ENCODE results near the gene MRPL55. TPM values are rescaled to one million over a fixed set of nuclear protein-coding genes. Genes with fewer than 3 reads are reported as not detected.

Gene MRPL55
- total RNA-seq, 1 experiment from 2014 or later, result 57.1 TPM

GRCh38 chr1:228059634-228060457 lies 49.3 kb downstream of the MRPL55 start:
- Histone ChIP-seq H3K36me3 (ENCODE audit: control insufficient read depth in 1 of 2, insufficient read depth in 2 of 2, low read length in 2 of 2) (no peaks in the 10 kb centered on the region), H3K4me2 (ENCODE audit: low read length) (peak overlapping the region; percentile 51), H3K79me2 (ENCODE audit: insufficient read depth, low read length) (no peaks in the 10 kb centered on the region), H2AFZ (ENCODE audit: low read depth, low read length, poor library complexity, severe bottlenecking) (no peak overlapping the region), H3K4me3 (replicated peaks in 1 of 2; ENCODE audit: low read depth in 1 of 2, low read length in 2 of 2) (no peak overlapping the region; a peak in 1 of 4 replicates), H4K20me1 (ENCODE audit: insufficient read depth) (no peaks in the 10 kb centered on the region), H3K9me3 (ENCODE audit: control insufficient read depth in 1 of 2, insufficient read depth in 1 of 2, low read depth in 1 of 2, low read length in 2 of 2) (no peaks in the 10 kb centered on the region), H3K9me2 (ENCODE audit: insufficient read depth) (no peaks in the 10 kb centered on the region), H3K9ac (ENCODE audit: low read length) (no peak overlapping the region), H3K27ac (ENCODE audit: low read depth, low read length) (no peak overlapping the region; the same call in 1 of the 2 replicates), H3K4me1 (ENCODE audit: control insufficient read depth in 1 of 2, insufficient read depth in 2 of 2, low read length in 2 of 2) (peaks cover 0 to 12% of the 10 kb centered on the region in 2 experiments; a peak in 2 of 4 replicates), H3K27me3 (ENCODE audit: insufficient read depth, low read length) (no peaks in the 10 kb centered on the region)
- ChIA-PET RAD21 (ENCODE audit: low non-redundant PET in 1 of 2, low total read pairs in 2 of 2, uncharacterized antibody in 2 of 2, unreplicated experiment in 2 of 2) (no interaction called here), POLR2A (interaction anchor here (1.3 kb wide), 1 partner anchor 23 kb away, joined by 3 read pairs; the partner anchor contains the start of gene ARF1), CTCF (interaction anchor here (1.5 kb wide), 1 partner anchor 60 kb away, joined by 3 read pairs; no protein-coding TSS in a partner anchor)
- peak; percentile 61 for DNase-seq (ENCODE audit: low read depth, low spot score)
- peak; percentile 84 for ATAC-seq
- TF ChIP-seq ELF1 (IDR thresholded peaks at IDR 0.05; ENCODE audit: borderline replicate concordance, low read depth) (no peak), SRF (IDR thresholded peaks at IDR 0.05; ENCODE audit: low read depth) (no peak), EGR1 (IDR thresholded peaks at IDR 0.05; ENCODE audit: low read depth) (peak; percentile 94)
- intact Hi-C loops (cut with micrococcal nuclease), result no loop called here
- no TSS peak for BruUV-seq (replicated peaks)

- H3K27me3 ChIP-seq (ENCODE audit: insufficient read depth, low read length), result no peaks in the 10 kb centered on the region
- ChIA-PET CTCF (interaction anchor here (1.5 kb wide), 1 partner anchor 59 kb away, joined by 3 read pairs; no protein-coding TSS in a partner anchor), RAD21 (ENCODE audit: low non-redundant PET in 1 of 2, low total read pairs in 2 of 2, uncharacterized antibody in 2 of 2, unreplicated experiment in 2 of 2) (no interaction called here), POLR2A (interaction anchor here (1.1 to 1.3 kb wide), 2 partner anchors 23 kb away, joined by 3 read pairs; partner anchors contain the start of gene ARF1)
- no peaks in the 10 kb centered on the region for H3K79me2 ChIP-seq (ENCODE audit: insufficient read depth, low read length)
- no peaks in the 10 kb centered on the region for H3K36me3 ChIP-seq (ENCODE audit: control insufficient read depth in 1 of 2, insufficient read depth in 2 of 2, low read length in 2 of 2)
- no peaks in the 10 kb centered on the region for H3K9me3 ChIP-seq (ENCODE audit: control insufficient read depth in 1 of 2, insufficient read depth in 1 of 2, low read depth in 1 of 2, low read length in 2 of 2)
- peak overlapping the region; percentile 51; the same call in 1 of the 2 replicates for H3K4me2 ChIP-seq (ENCODE audit: low read length)
- ATAC-seq (no peak), DNase-seq (ENCODE audit: low read depth, low spot score) (no peak)
- no peak overlapping the region for H3K27ac ChIP-seq (ENCODE audit: low read depth, low read length)
- no peaks in the 10 kb centered on the region for H4K20me1 ChIP-seq (ENCODE audit: insufficient read depth)
- no peak overlapping the region for H2AFZ ChIP-seq (ENCODE audit: low read depth, low read length, poor library complexity, severe bottlenecking)
- BruUV-seq (replicated peaks), result no TSS peak
- H3K9me2 ChIP-seq (ENCODE audit: insufficient read depth), result no peaks in the 10 kb centered on the region
- intact Hi-C loops (cut with micrococcal nuclease), result no loop called here
- H3K4me3 ChIP-seq (replicated peaks in 1 of 2; ENCODE audit: low read depth in 1 of 2, low read length in 2 of 2), result no peak overlapping the region
- H3K4me1 ChIP-seq (ENCODE audit: control insufficient read depth in 1 of 2, insufficient read depth in 2 of 2, low read length in 2 of 2), result peaks cover 0 to 12% of the 10 kb centered on the region in 2 experiments; a peak in 2 of 4 replicates
- H3K9ac ChIP-seq (ENCODE audit: low read length), result no peak overlapping the region
- TF ChIP-seq REST (IDR thresholded peaks at IDR 0.05; ENCODE audit: low read depth) (no peak), CEBPB (IDR thresholded peaks at IDR 0.05; ENCODE audit: low read depth) (no peak), SIN3A (IDR thresholded peaks at IDR 0.05; ENCODE audit: low read depth) (no peak), SP1 (IDR thresholded peaks at IDR 0.05; ENCODE audit: low read depth) (no peak), YY1 (IDR thresholded peaks at IDR 0.05; ENCODE audit: extremely low read depth, insufficient replicate concordance, low read depth, low read length) (no peak), ZNF274 (IDR thresholded peaks at IDR 0.05; ENCODE audit: low read depth, low read length) (no peak), MAX (IDR thresholded peaks at IDR 0.05) (no peak), CBX3 (IDR thresholded peaks at IDR 0.05; ENCODE audit: low read depth) (no peak)
These were observed 50.0 kb downstream of the MRPL55 start for GRCh38 chr1:228058949-228059633.

Measured in HCT116 (cell line).